Upper lobe of right lung (tissue), 1 donor: ENCODE measurements around the gene GALNT9. TPM values are rescaled to one million over a fixed set of nuclear protein-coding genes. Genes with fewer than 3 reads are reported as not detected.

ENCODE experiments used
- ATAC-seq: fragments of 200-7000 bp; cut with Tn5 transposase; one replicate; pipeline ENCODE4 v1.9.1; 2020; ENCODE audit warnings: mild to moderate bottlenecking, moderate library complexity
- DNase-seq: peaks from one replicate; pipeline ENCODE4 v3.0.0-alpha.2; 2020
- H3K27ac ChIP-seq: fragments of 200-600 bp; one replicate; pipeline ENCODE4 v1.8.0; 2022
- H3K27me3 ChIP-seq: fragments of 200-600 bp; one replicate; pipeline ENCODE4 v1.8.0; 2022; ENCODE audit warnings: mild to moderate bottlenecking
- H3K36me3 ChIP-seq: fragments of 200-600 bp; one replicate; pipeline ENCODE4 v1.8.0; 2022
- H3K4me1 ChIP-seq: fragments of 200-600 bp; one replicate; pipeline ENCODE4 v1.8.0; 2022
- H3K4me3 ChIP-seq: fragments of 200-600 bp; one replicate; pipeline ENCODE4 v1.8.0; 2022; ENCODE audit warnings: mild to moderate bottlenecking
- H3K9me3 ChIP-seq: fragments of 200-600 bp; one replicate; pipeline ENCODE4 v1.8.0; 2022
- intact Hi-C: fragments of 100-400 bp; cut with DNase I; formaldehyde crosslinking; loops from one replicate; pipeline ENCODE4 v1.11.0; 2022
- total RNA-seq: library from RNA; stranded (reverse); fragmentation: NEBNext Ultra II Directional; extraction: Animal tissue kit (Norgen Biotek cat#: 25700); gene quantifications from one replicate; pipeline ENCODE4 v1.2.1, GENCODE V29; 2021
- TF ChIP-seq, protein P1 (sequence below): fragments of 200-600 bp; IDR thresholded peaks from one replicate; pipeline ENCODE4 v1.8.0; 2022; ENCODE audit warnings: antibody characterized with exemption
- donor health status: DM: no; HTN: yes; CAD: no; lungs with severe emphysema.

Gene GALNT9
- total RNA-seq, 1 donor from 2014 or later, result 1.6 TPM

DNA sequence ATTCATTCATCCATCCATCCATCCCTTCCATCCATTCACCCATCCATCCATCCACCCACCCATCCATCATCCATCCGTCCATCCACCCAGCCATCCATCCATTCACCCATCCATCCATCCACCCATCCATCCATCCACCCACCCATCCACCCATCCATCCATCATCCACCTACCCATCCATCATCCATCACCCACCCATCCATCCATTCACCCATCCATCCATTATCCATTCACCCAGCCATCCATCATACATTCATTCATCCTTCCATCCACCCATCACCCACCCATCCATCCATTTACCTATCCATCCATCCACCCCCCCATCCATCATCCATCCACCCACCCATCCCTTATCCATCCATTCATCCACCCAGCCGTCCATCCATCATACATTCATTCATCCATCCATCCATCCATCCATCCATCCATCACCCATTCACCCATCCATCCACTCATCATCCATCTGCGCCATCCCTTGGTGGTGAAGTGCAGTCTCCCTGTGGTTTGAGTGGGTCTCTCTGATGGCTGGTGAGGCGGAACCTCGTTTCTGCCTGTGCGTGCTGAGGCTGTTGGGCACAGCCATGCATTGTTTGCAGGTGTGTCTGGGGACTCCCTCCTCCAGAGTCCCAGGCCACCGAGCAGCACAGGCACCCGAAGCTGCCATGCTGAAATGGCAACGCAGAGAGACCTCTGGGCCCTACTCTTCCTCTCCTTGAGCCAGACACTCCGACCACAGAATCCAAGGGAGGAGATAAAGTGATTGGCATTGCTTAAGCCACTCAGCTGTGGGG is 162.4 kb downstream of the GALNT9 start:
- no peaks in the 10 kb centered on the region for H3K36me3 ChIP-seq
- ATAC-seq (no peak), DNase-seq (peak; percentile 53)
- H3K27ac ChIP-seq, result no peak overlapping the region
- TF ChIP-seq, protein P1, sequence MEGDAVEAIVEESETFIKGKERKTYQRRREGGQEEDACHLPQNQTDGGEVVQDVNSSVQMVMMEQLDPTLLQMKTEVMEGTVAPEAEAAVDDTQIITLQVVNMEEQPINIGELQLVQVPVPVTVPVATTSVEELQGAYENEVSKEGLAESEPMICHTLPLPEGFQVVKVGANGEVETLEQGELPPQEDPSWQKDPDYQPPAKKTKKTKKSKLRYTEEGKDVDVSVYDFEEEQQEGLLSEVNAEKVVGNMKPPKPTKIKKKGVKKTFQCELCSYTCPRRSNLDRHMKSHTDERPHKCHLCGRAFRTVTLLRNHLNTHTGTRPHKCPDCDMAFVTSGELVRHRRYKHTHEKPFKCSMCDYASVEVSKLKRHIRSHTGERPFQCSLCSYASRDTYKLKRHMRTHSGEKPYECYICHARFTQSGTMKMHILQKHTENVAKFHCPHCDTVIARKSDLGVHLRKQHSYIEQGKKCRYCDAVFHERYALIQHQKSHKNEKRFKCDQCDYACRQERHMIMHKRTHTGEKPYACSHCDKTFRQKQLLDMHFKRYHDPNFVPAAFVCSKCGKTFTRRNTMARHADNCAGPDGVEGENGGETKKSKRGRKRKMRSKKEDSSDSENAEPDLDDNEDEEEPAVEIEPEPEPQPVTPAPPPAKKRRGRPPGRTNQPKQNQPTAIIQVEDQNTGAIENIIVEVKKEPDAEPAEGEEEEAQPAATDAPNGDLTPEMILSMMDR, result no peak
- intact Hi-C loops, result no loop called here
- no peak overlapping the region for H3K4me3 ChIP-seq
- no peaks in the 10 kb centered on the region for H3K9me3 ChIP-seq
- H3K4me1 ChIP-seq, result peaks cover 13% of the 10 kb centered on the region
- H3K27me3 ChIP-seq, result peaks cover 28% of the 10 kb centered on the region

DNA sequence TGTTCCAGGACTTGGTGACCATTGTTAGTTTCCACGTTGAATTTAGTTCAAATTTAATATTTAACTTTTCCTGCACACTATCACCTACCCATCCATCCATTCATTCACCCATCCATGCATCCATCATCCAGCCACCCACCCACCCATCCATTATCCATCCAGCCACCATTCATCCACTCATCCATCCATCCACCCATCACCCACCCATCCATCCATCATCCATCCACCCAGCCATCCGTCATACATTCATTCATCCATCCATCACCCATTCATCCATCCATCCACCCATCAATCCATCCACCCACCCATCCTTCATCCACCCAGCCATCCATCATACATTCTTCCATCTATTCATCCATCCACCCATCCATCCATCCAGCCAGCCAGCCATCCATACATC is 163.3 kb downstream of the GALNT9 start:
- TF ChIP-seq, protein P1, result no peak
- no peak for ATAC-seq
- intact Hi-C loops, result no loop called here
- H3K36me3 ChIP-seq, result no peaks in the 10 kb centered on the region
- H3K27me3 ChIP-seq, result peaks cover 22% of the 10 kb centered on the region
- H3K4me3 ChIP-seq, result no peak overlapping the region
- H3K9me3 ChIP-seq, result no peaks in the 10 kb centered on the region
- H3K27ac ChIP-seq, result no peak overlapping the region
- peak; percentile 3 for DNase-seq
- peaks cover 13% of the 10 kb centered on the region for H3K4me1 ChIP-seq

DNA sequence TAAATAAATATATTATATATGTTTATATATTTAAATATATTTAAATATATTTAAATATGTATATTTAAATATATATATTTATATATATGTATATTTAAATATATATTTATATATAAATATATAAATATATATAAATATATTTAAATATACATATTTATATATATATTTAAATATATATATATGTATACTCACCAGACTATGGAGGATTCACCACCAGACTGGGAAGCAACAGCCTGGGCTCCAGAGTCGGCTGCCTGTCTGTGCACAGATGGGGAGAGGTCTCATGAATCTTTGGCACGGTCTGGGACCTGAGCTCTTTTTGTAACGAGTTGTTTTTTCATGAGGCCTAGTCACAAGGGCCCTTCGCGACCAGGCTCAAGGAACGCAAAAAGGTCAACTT is 163.8 kb downstream of the GALNT9 start:
- TF ChIP-seq, protein P1, result no peak
- Histone ChIP-seq H3K27me3 (peaks cover 17% of the 10 kb centered on the region), H3K36me3 (no peaks in the 10 kb centered on the region), H3K4me1 (peaks cover 13% of the 10 kb centered on the region), H3K27ac (no peak overlapping the region), H3K9me3 (no peaks in the 10 kb centered on the region), H3K4me3 (no peak overlapping the region)
- ATAC-seq (no peak), DNase-seq (peak; percentile 19)
- intact Hi-C loops, result no loop called here

DNA sequence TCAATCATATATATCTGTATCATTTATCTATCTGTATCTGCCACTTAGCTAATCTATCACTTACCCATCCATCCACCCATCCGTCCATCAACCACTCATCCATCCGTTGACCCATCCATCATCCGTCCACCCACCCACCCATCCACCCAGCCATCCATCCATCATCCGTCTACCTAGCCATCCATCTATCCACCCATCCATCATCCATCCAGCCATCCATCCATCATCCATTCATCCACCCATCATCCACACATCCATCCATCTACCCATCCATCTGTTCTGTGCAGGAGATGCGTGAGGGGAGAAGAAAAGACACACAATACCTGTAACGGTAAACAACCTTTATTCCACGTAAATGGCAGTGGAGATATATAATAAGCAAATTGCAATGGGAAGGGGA is 165.0 kb downstream of the GALNT9 start:
- Histone ChIP-seq H3K4me1 (peaks cover 13% of the 10 kb centered on the region), H3K36me3 (no peaks in the 10 kb centered on the region), H3K9me3 (no peaks in the 10 kb centered on the region), H3K27ac (no peak overlapping the region), H3K27me3 (peaks cover 11% of the 10 kb centered on the region), H3K4me3 (no peak overlapping the region)
- DNase-seq, result no peak
- intact Hi-C loops, result no loop called here
- no peak for ATAC-seq
- TF ChIP-seq, protein P1, result no peak

DNA sequence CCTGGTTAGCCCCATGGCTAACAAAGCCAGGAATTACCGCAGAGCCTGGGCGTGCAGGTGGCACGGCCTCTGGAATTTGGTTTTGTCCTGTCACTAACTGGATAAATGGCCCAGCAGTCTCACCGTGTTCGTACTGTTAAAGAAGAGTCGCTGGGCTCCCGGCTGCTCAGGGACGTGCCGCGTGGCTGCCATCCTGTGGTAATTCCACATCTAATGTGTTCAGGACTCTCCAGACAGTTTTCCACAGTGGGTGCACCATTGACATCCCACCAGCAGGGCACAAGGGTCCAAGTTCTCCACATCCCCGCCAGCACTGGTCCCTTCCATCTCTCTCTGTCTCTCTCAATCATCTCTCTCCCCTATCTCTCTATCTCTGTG is 165.5 kb downstream of the GALNT9 start:
- Histone ChIP-seq H3K4me1 (peaks cover 13% of the 10 kb centered on the region), H3K36me3 (no peaks in the 10 kb centered on the region), H3K27me3 (peaks cover 8% of the 10 kb centered on the region), H3K27ac (no peak overlapping the region), H3K9me3 (no peaks in the 10 kb centered on the region), H3K4me3 (no peak overlapping the region)
- no peak for ATAC-seq
- intact Hi-C loops, result no loop called here
- no peak for DNase-seq
- TF ChIP-seq, protein P1, result peak; percentile 10
